Heart right ventricle (tissue), 16 donors: ENCODE data around the gene PRRT4. TPM values are rescaled to one million over a fixed set of nuclear protein-coding genes. Genes with fewer than 3 reads are reported as not detected.

Experiments used
- ATAC-seq, 8 donors: fragments of 200-7000 bp; cut with Tn5 transposase; one replicate each; pipeline ENCODE4 v1.9.1; 2020; ENCODE audit warnings: mild to moderate bottlenecking in 8 of 8, moderate library complexity in 8 of 8, moderate number of reproducible peaks in 1 of 8
- DNase-seq, 2 donors: peaks; one replicate each; pipeline ENCODE4 v3.0.0-alpha.2; 2020
- H3K27ac ChIP-seq, 10 donors: fragments of 200-600 bp; sonication (generic) in 2 of 10; one replicate each; pipeline versions ENCODE4 v1.5.0 to v1.8.0; 2020 to 2022; ENCODE audit warnings: mild to moderate bottlenecking in 3 of 10
- H3K27me3 ChIP-seq, 7 donors: fragments of 200-600 bp; one replicate each; pipeline ENCODE4 v1.8.0; 2021 to 2022; ENCODE audit warnings: mild to moderate bottlenecking in 2 of 7
- H3K36me3 ChIP-seq, 9 donors: fragments of 200-600 bp; sonication (generic) in 1 of 9; one replicate each; pipeline versions ENCODE4 v1.5.0 to v1.8.0; 2020 to 2022; ENCODE audit warnings: mild to moderate bottlenecking in 2 of 9
- H3K4me1 ChIP-seq, 9 donors: fragments of 200-600 bp; sonication (generic) in 1 of 9; one replicate each; pipeline versions ENCODE4 v1.5.0 to v1.8.0; 2020 to 2022; ENCODE audit warnings: mild to moderate bottlenecking in 4 of 9
- H3K4me3 ChIP-seq, 10 donors: fragments of 200-600 bp; sonication (generic) in 2 of 10; one replicate each; pipeline versions ENCODE4 v1.5.0 to v1.8.0; 2020 to 2022; ENCODE audit warnings: mild to moderate bottlenecking in 7 of 10, moderate library complexity in 2 of 10
- H3K9me3 ChIP-seq, 11 donors: fragments of 200-600 bp in 10 of 11; sonication (generic) in 2 of 11; one replicate each; pipeline versions ENCODE4 v1.5.0 to v1.8.0; 2013 to 2022; ENCODE audit warnings: mild to moderate bottlenecking in 2 of 11, control low read depth in 1 of 11, moderate library complexity in 1 of 11
- WGBS, 2 donors: extraction: QIAGEN DNeasy Blood & Tissue Kit; methylation state at CpG; one replicate each; pipeline ENCODE4 v1.1.7; 2013; ENCODE audit warnings: inconsistent platforms in 1 of 2; 5-methylcytosine and 5-hydroxymethylcytosine counted together
- intact Hi-C, 10 donors: fragments of 100-400 bp; cut with DNase I; formaldehyde crosslinking; loops; one replicate each; pipeline versions ENCODE4 v1.11.1 to v1.14.2; 2022
- polyA plus RNA-seq, 2 donors: library from polyadenylated mRNA; stranded (reverse); fragments of 200-250 nt; gene quantifications; one replicate each; pipeline ENCODE4 v1.2.3, GENCODE V29; 2013
- total RNA-seq, 10 donors: library from RNA; stranded (reverse); fragmentation: NEBNext Ultra II Directional in 3 of 10; extraction: Animal tissue kit (Norgen Biotek cat#: 25700) in 3 of 10; gene quantifications; one replicate each; pipeline versions ENCODE4 v1.2.1 to v1.2.4, GENCODE V29; 2021 to 2023
- TF ChIP-seq, protein P1 (sequence below), 9 donors: fragments of 200-600 bp; sonication (generic) in 2 of 9; IDR thresholded peaks; one replicate each; pipeline versions ENCODE4 v1.5.0 to v1.8.0; 2021 to 2022; ENCODE audit warnings: antibody characterized with exemption in 9 of 9, mild to moderate bottlenecking in 5 of 9, moderate library complexity in 1 of 9
- donor health status: Arrhythmogenic right ventricular cardiomyopathy.
- donor health status: ischemic (EF 13 %, LVEDD 7.1; RV severe dilation, severe dysfunction).
- donor health status: healthy with polysubstance abuse.
- donor health status: DM: no; HTN: yes; CAD: no.
- donor health status: DM: no; HTN: no; CAD: no.
- donor health status: ischemic (EF 25% LVEDD 6.9; RV normal size, moderate dysfunction).
- donor health status: ischemic (EF 25% LVEDD 5.7; RV mildly dilated, moderate dysfunction).
- donor health status: healthy.
- donor health status: DM: yes; HTN: yes; CAD: no.
- donor health status: Ischemic cardiomyopathy.
- donor health status: ischemic (EF 35%, LVEDD 5.7; RV mildly dilated, moderate dysfunction).
- donor health status: nonischemic (EF 11% LVEDD 7.7; RV severe dilation, severe dysfunction).
- donor health status: DM: yes; HTN: yes; CAD: no.
- donor health status: PGD.
- donor health status: ischemic (EF 29% LVEDD 5.4; RV normal size, mild dysfunction).
- donor health status: nonischemic (EF 23%, LVEDD 6.1; RV moderate dilation, normal function).

The PRRT4 gene
- total and polyA plus RNA-seq, 12 donors: 0.67 to 3.1 (median 2.0) TPM

- intact Hi-C loops: no loop called here
- Histone ChIP-seq H3K9me3 (no peaks in the 10 kb centered on the region), H3K27ac (no peak overlapping the region), H3K36me3 (peaks cover 0 to 69% (median 30%) of the 10 kb centered on the region in 9 donors), H3K4me3 (no peak overlapping the region), H3K27me3 (no peaks in the 10 kb centered on the region), H3K4me1 (peaks cover 0 to 11% (median 5%) of the 10 kb centered on the region in 9 donors)
- peak in 2 of 8 donors; percentile 14 to 18 for ATAC-seq
- TF ChIP-seq, protein P1, sequence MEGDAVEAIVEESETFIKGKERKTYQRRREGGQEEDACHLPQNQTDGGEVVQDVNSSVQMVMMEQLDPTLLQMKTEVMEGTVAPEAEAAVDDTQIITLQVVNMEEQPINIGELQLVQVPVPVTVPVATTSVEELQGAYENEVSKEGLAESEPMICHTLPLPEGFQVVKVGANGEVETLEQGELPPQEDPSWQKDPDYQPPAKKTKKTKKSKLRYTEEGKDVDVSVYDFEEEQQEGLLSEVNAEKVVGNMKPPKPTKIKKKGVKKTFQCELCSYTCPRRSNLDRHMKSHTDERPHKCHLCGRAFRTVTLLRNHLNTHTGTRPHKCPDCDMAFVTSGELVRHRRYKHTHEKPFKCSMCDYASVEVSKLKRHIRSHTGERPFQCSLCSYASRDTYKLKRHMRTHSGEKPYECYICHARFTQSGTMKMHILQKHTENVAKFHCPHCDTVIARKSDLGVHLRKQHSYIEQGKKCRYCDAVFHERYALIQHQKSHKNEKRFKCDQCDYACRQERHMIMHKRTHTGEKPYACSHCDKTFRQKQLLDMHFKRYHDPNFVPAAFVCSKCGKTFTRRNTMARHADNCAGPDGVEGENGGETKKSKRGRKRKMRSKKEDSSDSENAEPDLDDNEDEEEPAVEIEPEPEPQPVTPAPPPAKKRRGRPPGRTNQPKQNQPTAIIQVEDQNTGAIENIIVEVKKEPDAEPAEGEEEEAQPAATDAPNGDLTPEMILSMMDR (IDR thresholded peaks at IDR 0.05): no peak
- DNase-seq: no peak
- 65 to 74% methylated on average over 1 of the region's 1 CpG for WGBS, 2 donors
These were observed 57.3 kb downstream of the PRRT4 start for GRCh38 chr7:128304212-128304611.

DNA sequence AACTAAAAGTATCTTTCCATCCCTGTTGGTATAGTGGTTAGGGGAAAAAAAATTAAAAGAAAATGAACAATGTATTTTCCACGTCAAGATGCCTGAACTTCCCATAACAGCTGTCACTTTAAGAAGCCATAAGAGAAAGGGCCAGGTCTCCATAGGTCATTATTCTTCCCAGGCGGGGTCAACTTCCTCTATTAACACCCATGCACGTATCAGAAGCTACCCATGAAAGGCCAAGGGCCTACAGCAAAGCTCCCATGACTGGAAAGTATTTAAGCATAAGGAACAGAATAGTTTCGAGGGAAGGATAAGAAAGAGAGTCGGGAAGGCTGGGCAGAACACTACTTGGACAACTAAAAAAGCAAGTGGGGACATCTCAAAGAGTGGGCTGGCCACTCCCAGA, 57.8 kb downstream of the PRRT4 start:
- ATAC-seq: no peak
- intact Hi-C loops: no loop called here

DNA sequence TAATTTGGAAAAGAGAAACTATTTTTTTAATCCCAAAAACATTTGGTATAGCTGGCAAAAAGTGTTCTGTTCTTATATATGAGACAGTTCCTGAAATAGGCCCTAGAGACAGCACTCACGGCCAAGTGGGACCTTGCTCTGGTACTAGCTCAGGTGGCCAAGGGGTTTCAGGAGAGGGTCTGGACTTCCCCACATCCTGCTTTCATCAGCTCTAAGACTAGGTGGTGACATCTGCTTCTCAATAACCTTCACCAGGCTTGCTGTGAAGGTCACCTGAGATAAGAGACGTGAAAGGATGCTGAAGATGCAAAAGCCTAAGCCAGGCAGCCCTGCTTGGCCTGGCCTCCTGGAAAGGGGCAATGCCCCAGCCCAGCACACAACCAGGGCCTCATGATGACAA, 58.4 kb downstream of the PRRT4 start:
- TF ChIP-seq, protein P1 (IDR thresholded peaks at IDR 0.05): no peak
- no peak for ATAC-seq
- intact Hi-C loops: no loop called here
- WGBS, 2 donors: 77 to 81% methylated on average over 2 of the region's 2 CpGs
- Histone ChIP-seq H3K4me1 (peaks cover 0 to 11% (median 5%) of the 10 kb centered on the region in 9 donors), H3K9me3 (no peaks in the 10 kb centered on the region), H3K27ac (no peak overlapping the region), H3K27me3 (no peaks in the 10 kb centered on the region), H3K36me3 (peaks cover 0 to 58% (median 24%) of the 10 kb centered on the region in 9 donors), H3K4me3 (no peak overlapping the region)
- DNase-seq: no peak

More for the DNA sequence above, 57.8 kb downstream of the PRRT4 start:
- H3K9me3 ChIP-seq: no peaks in the 10 kb centered on the region
- H3K36me3 ChIP-seq: peaks cover 0 to 64% (median 29%) of the 10 kb centered on the region in 9 donors
- TF ChIP-seq, protein P1 (IDR thresholded peaks at IDR 0.05): no peak
- no peaks in the 10 kb centered on the region for H3K27me3 ChIP-seq
- DNase-seq: no peak
- H3K4me1 ChIP-seq: peaks cover 0 to 11% (median 5%) of the 10 kb centered on the region in 9 donors
- H3K4me3 ChIP-seq: no peak overlapping the region
- H3K27ac ChIP-seq: no peak overlapping the region
- 85 to 86% methylated on average over 5 of the region's 5 CpGs for WGBS, 2 donors

DNA sequence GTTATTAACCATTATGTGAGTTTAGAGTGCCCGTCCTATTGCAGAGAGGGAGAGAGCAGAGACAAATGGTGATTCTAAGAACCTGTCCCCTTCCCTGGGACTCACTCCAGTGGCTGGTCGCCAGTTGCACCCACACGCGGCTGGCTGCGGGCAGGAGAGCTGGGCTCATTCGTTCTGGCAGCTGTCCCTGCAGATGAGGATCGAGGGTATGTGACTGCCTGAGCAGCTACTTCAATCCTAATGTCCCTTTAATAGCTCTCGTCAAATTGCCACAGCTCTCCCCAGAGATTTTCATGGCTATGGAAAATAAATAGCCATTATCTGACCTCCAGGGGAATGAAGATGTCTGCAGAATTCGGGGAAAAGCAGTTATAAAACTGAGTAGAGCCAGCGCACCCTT, 59.4 kb downstream of the PRRT4 start:
- peaks cover 0 to 49% (median 17%) of the 10 kb centered on the region in 9 donors for H3K36me3 ChIP-seq
- 42 to 48% methylated on average over 10 of the region's 10 CpGs for WGBS, 2 donors
- intact Hi-C loops: no loop called here
- DNase-seq (peak; percentile 22 to 39), ATAC-seq (peak in 5 of 8 donors; percentile 38 to 66 (median 52))
- TF ChIP-seq, protein P1 (IDR thresholded peaks at IDR 0.05): no peak
- H3K9me3 ChIP-seq: no peaks in the 10 kb centered on the region
- peaks cover 0 to 11% (median 5%) of the 10 kb centered on the region in 9 donors for H3K4me1 ChIP-seq
- peak overlapping the region in 2 of 10 donors; percentile 10 to 21 for H3K27ac ChIP-seq
- H3K4me3 ChIP-seq: no peak overlapping the region
- no peaks in the 10 kb centered on the region for H3K27me3 ChIP-seq

Other genes with a start within 250 kb of the PRRT4 start
- gene LEP, start 120.4 kb downstream of the PRRT4 start, total RNA-seq: 1 to 10 TPM in 4 of 10 donors, under 1 TPM in 4, not detected in 2; 0.10 to 5.0 (median 1.0) TPM
- gene LEP, start 120.4 kb downstream of the PRRT4 start, polyA plus RNA-seq: under 1 TPM; 0.13 to 0.73 TPM
- 10 to 100 TPM; 21.5 to 40.3 (median 28.3) TPM for gene RBM28, start 17.8 kb downstream of the PRRT4 start, total RNA-seq
- gene RBM28, start 17.8 kb downstream of the PRRT4 start, polyA plus RNA-seq: 10 to 100 TPM; 16.6 to 96.9 TPM
- 10 to 100 TPM in 9 of 10 donors, 1 to 10 TPM in 1; 9.3 to 32.8 (median 13.6) TPM for gene IMPDH1, start 48.3 kb upstream of the PRRT4 start, total RNA-seq
- 10 to 100 TPM; 22.7 to 23.0 TPM for gene IMPDH1, start 48.3 kb upstream of the PRRT4 start, polyA plus RNA-seq
- 10 to 100 TPM in 3 of 10 donors, 1 to 10 TPM in 7; 4.5 to 65.0 (median 6.7) TPM for gene HILPDA, start 94.2 kb upstream of the PRRT4 start, total RNA-seq
- 1 to 10 TPM; 5.6 to 8.3 TPM for gene HILPDA, start 94.2 kb upstream of the PRRT4 start, polyA plus RNA-seq
- gene METTL2B, start 115.1 kb upstream of the PRRT4 start, total RNA-seq: 10 to 100 TPM; 17.1 to 24.2 (median 19.4) TPM
- 10 to 100 TPM; 10.0 to 10.5 TPM for gene METTL2B, start 115.1 kb upstream of the PRRT4 start, polyA plus RNA-seq